NT2/D1 (cell line): ENCODE results near the gene MMP20.

Experiments used
- DNase-seq: peaks from one replicate; pipeline ENCODE4 v3.0.0-alpha.2; 2011; ENCODE audit warnings: low read depth, low spot score
- H3K27me3 ChIP-seq: 2 replicates; pipeline ENCODE4 v1.6.0; 2011; ENCODE audit warnings: mild to moderate bottlenecking; ENCODE audit not compliant: insufficient read length, insufficient read depth
- H3K36me3 ChIP-seq: 2 replicates; pipeline ENCODE4 v1.6.1; 2011; ENCODE audit warnings: mild to moderate bottlenecking, low read length, mixed read lengths; ENCODE audit not compliant: insufficient read depth, insufficient read length
- H3K4me1 ChIP-seq: 2 replicates; pipeline ENCODE4 v1.5.1; 2011; ENCODE audit not compliant: insufficient read depth, insufficient read length
- H3K4me3 ChIP-seq: 2 replicates; pipeline ENCODE4 v1.5.1; 2011; ENCODE audit warnings: low read depth; ENCODE audit not compliant: insufficient read length
- H3K9ac ChIP-seq: 2 replicates; pipeline ENCODE4 v1.6.0; 2011; ENCODE audit warnings: low read depth; ENCODE audit not compliant: insufficient read length
- H3K9me3 ChIP-seq: 2 replicates; pipeline ENCODE4 v1.5.1; 2011; ENCODE audit warnings: mild to moderate bottlenecking, low read length; ENCODE audit not compliant: insufficient read depth
- SUZ12 ChIP-seq: IDR thresholded peaks from 2 replicates; pipeline ENCODE4 v1.6.1; 2011; ENCODE audit not compliant: insufficient read length, insufficient read depth; ENCODE audit errors: extremely low read depth
- YY1 ChIP-seq: IDR thresholded peaks from 2 replicates; pipeline ENCODE4 v1.6.1; 2011; ENCODE audit not compliant: insufficient read length, insufficient read depth
- ZNF274 ChIP-seq: IDR thresholded peaks from 2 replicates; pipeline ENCODE4 v1.6.1; 2011; ENCODE audit warnings: mild to moderate bottlenecking, low read depth, low read length

MMP20 gene

GRCh38 chr11:102581066-102581465, 44.1 kb downstream of the MMP20 start:
- TF ChIP-seq YY1 (no peak), ZNF274 (no peak), SUZ12 (no peak)
- DNase-seq, result no peak
- Histone ChIP-seq H3K4me3 (no peak overlapping the region), H3K36me3 (no peaks in the 10 kb centered on the region), H3K4me1 (no peaks in the 10 kb centered on the region), H3K9ac (no peak overlapping the region), H3K9me3 (no peaks in the 10 kb centered on the region), H3K27me3 (no peaks in the 10 kb centered on the region)

DNA sequence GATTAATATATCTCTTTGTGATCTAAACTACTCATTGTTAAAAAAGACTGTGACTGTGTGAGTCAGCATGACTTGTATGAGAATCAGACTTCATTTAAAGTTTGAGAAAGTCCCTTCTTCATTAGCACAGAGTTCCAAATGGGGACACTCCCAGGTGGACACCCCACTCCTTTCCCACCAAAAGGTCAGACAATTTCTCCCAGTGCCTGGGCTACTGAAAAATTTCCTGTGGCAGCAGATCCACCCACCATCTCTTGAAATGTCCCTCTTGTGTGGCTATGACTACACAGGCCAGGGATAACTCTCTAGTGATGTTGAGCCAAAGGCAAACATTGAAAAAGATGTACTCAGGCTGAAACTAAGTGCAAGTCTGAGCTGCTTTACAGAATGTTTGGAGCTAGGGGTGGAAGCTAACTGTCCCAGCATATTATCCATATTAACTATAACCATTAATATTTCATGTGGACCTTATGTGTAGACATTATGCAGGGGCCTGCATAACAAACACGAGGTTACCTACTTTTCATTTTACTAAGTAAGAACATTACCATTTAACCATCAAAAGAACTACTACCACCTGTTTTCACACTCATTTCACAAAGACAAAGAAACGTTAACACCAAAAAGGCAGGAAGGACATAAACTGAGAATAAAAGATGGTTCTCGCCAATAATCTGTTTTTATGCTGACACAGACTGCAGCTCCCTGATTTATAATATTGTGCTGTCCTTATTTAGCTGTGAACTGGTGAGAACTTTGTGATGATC, 44.8 kb downstream of the MMP20 start:
- no peak for TF ChIP-seq SUZ12
- no peak for TF ChIP-seq ZNF274
- DNase-seq, result no peak
- Histone ChIP-seq H3K36me3 (no peaks in the 10 kb centered on the region), H3K9me3 (no peaks in the 10 kb centered on the region), H3K9ac (no peak overlapping the region), H3K4me3 (no peak overlapping the region), H3K27me3 (no peaks in the 10 kb centered on the region), H3K4me1 (no peaks in the 10 kb centered on the region)

GRCh38 chr11:102577723-102578122, 47.4 kb downstream of the MMP20 start:
- TF ChIP-seq ZNF274 (no peak), SUZ12 (no peak), YY1 (no peak)
- Histone ChIP-seq H3K4me3 (no peak overlapping the region), H3K27me3 (no peaks in the 10 kb centered on the region), H3K9ac (no peak overlapping the region), H3K4me1 (no peaks in the 10 kb centered on the region), H3K9me3 (no peaks in the 10 kb centered on the region), H3K36me3 (no peaks in the 10 kb centered on the region)
- no peak for DNase-seq

GRCh38 chr11:102577182-102577581, 48.0 kb downstream of the MMP20 start:
- no peaks in the 10 kb centered on the region for H3K4me1 ChIP-seq
- TF ChIP-seq YY1, result no peak
- TF ChIP-seq SUZ12, result no peak
- TF ChIP-seq ZNF274, result no peak
- no peak for DNase-seq
- no peak overlapping the region for H3K4me3 ChIP-seq
- no peaks in the 10 kb centered on the region for H3K9me3 ChIP-seq
- no peak overlapping the region for H3K9ac ChIP-seq
- no peaks in the 10 kb centered on the region for H3K27me3 ChIP-seq
- no peaks in the 10 kb centered on the region for H3K36me3 ChIP-seq

DNA sequence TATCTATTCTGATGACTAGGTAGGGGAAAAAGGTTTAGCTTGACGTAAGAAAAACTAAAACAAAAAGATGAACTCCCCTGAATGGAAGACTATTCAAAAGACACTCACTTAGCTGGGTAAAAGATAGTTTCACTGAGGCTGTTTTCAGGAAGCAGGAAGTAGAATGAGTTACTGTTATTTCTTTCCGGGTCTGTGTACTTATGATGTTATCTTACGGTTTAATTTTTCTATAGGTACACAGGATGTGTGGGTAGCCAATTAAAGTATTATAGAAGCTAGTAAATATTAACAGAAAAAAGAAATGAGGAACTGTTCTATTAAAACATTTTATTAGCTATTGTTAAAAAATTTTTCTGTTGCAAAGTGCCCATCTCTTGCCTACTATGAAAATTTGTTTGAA, 48.8 kb downstream of the MMP20 start:
- Histone ChIP-seq H3K4me1 (no peaks in the 10 kb centered on the region), H3K4me3 (no peak overlapping the region), H3K36me3 (no peaks in the 10 kb centered on the region), H3K9ac (no peak overlapping the region), H3K9me3 (no peaks in the 10 kb centered on the region), H3K27me3 (no peaks in the 10 kb centered on the region)
- no peak for DNase-seq
- no peak for TF ChIP-seq SUZ12
- no peak for TF ChIP-seq ZNF274
- no peak for TF ChIP-seq YY1

GRCh38 chr11:102575012-102575411, 50.1 kb downstream of the MMP20 start:
- TF ChIP-seq YY1 (no peak), SUZ12 (no peak), ZNF274 (no peak)
- no peak for DNase-seq
- H3K4me1 ChIP-seq, result no peaks in the 10 kb centered on the region
- no peak overlapping the region for H3K4me3 ChIP-seq
- no peaks in the 10 kb centered on the region for H3K36me3 ChIP-seq
- no peaks in the 10 kb centered on the region for H3K27me3 ChIP-seq
- no peaks in the 10 kb centered on the region for H3K9me3 ChIP-seq
- no peak overlapping the region for H3K9ac ChIP-seq

GRCh38 chr11:102573851-102574250, 51.3 kb downstream of the MMP20 start:
- DNase-seq, result no peak
- H3K36me3 ChIP-seq, result no peaks in the 10 kb centered on the region
- H3K9me3 ChIP-seq, result no peaks in the 10 kb centered on the region
- H3K4me3 ChIP-seq, result no peak overlapping the region
- H3K27me3 ChIP-seq, result no peaks in the 10 kb centered on the region
- no peak overlapping the region for H3K9ac ChIP-seq
- TF ChIP-seq YY1 (no peak), ZNF274 (no peak), SUZ12 (no peak)
- no peaks in the 10 kb centered on the region for H3K4me1 ChIP-seq
